ENCODE results near the gene SIAH3.

DNA sequence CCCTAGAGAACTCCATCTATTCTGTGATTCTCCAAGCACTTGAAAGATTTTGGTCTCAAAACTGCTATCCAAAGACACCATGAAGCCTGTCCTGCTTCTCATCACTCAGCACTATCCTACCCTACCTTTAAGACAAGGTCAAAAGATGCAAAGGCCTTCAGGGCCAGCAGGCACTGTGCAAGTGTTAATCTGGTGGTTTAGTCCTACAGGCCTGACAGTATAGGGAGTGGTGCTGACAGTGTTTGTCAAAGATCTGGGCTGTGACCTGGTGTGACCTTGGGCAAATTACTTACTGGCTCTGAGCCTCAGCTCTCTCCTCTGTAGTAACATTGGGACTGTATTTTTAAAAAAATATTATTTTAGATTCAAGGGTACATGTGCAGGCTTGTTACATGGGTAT is 28.0 kb downstream of the SIAH3 start:
- TF ChIP-seq, protein P1, sequence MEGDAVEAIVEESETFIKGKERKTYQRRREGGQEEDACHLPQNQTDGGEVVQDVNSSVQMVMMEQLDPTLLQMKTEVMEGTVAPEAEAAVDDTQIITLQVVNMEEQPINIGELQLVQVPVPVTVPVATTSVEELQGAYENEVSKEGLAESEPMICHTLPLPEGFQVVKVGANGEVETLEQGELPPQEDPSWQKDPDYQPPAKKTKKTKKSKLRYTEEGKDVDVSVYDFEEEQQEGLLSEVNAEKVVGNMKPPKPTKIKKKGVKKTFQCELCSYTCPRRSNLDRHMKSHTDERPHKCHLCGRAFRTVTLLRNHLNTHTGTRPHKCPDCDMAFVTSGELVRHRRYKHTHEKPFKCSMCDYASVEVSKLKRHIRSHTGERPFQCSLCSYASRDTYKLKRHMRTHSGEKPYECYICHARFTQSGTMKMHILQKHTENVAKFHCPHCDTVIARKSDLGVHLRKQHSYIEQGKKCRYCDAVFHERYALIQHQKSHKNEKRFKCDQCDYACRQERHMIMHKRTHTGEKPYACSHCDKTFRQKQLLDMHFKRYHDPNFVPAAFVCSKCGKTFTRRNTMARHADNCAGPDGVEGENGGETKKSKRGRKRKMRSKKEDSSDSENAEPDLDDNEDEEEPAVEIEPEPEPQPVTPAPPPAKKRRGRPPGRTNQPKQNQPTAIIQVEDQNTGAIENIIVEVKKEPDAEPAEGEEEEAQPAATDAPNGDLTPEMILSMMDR (conservative IDR thresholded peaks at IDR 0.05; ENCODE audit: low read length): no peak
- no peak for TF ChIP-seq EZH2phosphoT487 (IDR thresholded peaks at IDR 0.05; ENCODE audit: borderline replicate concordance, low read depth, low read length)
